ENCODE data around the gene FAM47C. TPM values are rescaled to one million over a fixed set of nuclear protein-coding genes. Genes with fewer than 3 reads are reported as not detected.
A peak's percentile ranks its signal among the peaks of the same experiment; 100 is the strongest.
"Not testable (repeated sequence)": the region's sequence is repeated elsewhere in the genome, so short reads cannot be mapped to it uniquely, and the experiment has no call there.

The FAM47C gene
- total RNA-seq (2021; ENCODE audit: unreplicated experiment) (not detected), Bru-seq, nascent RNA (not detected), BruChase-seq, experiment 1, labeled RNA remaining after a 6-hour chase (not detected), BruChase-seq, experiment 2, labeled RNA remaining after a 2-hour chase (not detected)
- polyA plus RNA-seq (2012), result not detected in 2 replicates
- long read RNA-seq, result 0 reads

DNA sequence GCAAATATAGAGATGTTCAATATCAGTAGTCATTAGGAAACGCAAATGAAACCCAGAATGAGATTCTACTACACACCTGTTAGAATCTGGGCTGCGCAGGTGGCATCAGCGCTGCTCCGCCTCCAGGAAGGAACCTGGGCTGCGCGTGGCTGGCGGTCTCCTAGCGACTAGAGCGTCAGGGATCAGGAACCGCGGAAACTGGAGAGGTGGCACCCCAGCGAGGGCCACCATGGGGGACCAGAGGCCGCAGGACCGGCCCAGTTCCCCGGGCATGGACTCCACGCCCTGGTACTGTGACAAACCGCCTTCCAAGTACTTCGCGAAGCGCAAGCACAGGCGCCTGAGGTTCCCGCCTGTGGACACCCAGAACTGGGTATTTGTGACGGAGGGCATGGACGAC is at the start of gene FAM47C:
Gene FAM47C (plus strand): TSS at position 185 of the 400 bp plus-strand sequence. CDS start 45 bp downstream, at position 230.
- RAD21 ChIA-PET (ENCODE audit: low non-redundant PET in 1 of 2, low total read pairs in 2 of 2, uncharacterized antibody in 2 of 2, unreplicated experiment in 2 of 2); CTCF ChIA-PET; BruUV-seq (replicated peaks): not testable (repeated sequence)

DNA sequence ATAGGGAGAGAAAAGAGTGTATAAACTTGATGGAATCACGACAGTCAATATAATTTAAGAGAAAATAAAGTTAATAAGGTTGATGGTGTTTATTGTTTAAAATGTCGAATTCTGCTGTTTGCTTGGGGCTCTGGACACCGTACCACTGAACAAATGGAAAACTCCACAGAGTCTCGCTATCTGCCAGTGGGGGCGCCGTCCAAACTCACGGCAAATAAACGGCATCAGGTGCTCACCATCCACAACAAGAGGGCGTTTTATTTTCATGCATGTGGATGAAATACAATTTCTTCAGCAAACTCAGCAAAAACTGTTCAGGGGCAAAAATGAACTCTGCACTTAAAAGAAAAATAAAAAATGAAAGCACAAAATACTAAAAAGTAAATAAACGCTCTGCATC is 46.6 kb upstream of the FAM47C start:
- peak; percentile 15 for DNase-seq (ENCODE audit: low read depth, low spot score)
- H3K4me2 ChIP-seq (ENCODE audit: low read length), result no peak overlapping the region
- POLR2A ChIA-PET, result no interaction called here
- intact Hi-C loops (cut with micrococcal nuclease), result no loop called here
- no peaks in the 10 kb centered on the region for H3K79me2 ChIP-seq (ENCODE audit: insufficient read depth, low read length)
- H3K9ac ChIP-seq (ENCODE audit: low read length), result no peak overlapping the region
- CTCF ChIA-PET, result no interaction called here
- no peak overlapping the region for H3K27ac ChIP-seq (ENCODE audit: low read depth, low read length)
- no peaks in the 10 kb centered on the region for H3K9me3 ChIP-seq (ENCODE audit: control insufficient read depth in 1 of 2, insufficient read depth in 1 of 2, low read depth in 1 of 2, low read length in 2 of 2)
- H3K4me1 ChIP-seq (ENCODE audit: control insufficient read depth in 1 of 2, insufficient read depth in 2 of 2, low read length in 2 of 2), result no peaks in the 10 kb centered on the region
- TF ChIP-seq TCF7L2 (IDR thresholded peaks at IDR 0.05; ENCODE audit: borderline replicate concordance, extremely low read depth, insufficient read depth, insufficient read length) (no peak), POLR2A (IDR thresholded peaks at IDR 0.05; ENCODE audit: borderline replicate concordance, extremely low read depth, insufficient read depth, insufficient read length) (no peak), JUND (IDR thresholded peaks at IDR 0.05) (no peak), EZH2 (IDR thresholded peaks at IDR 0.05) (no peak)
- TF ChIP-seq, protein P1, sequence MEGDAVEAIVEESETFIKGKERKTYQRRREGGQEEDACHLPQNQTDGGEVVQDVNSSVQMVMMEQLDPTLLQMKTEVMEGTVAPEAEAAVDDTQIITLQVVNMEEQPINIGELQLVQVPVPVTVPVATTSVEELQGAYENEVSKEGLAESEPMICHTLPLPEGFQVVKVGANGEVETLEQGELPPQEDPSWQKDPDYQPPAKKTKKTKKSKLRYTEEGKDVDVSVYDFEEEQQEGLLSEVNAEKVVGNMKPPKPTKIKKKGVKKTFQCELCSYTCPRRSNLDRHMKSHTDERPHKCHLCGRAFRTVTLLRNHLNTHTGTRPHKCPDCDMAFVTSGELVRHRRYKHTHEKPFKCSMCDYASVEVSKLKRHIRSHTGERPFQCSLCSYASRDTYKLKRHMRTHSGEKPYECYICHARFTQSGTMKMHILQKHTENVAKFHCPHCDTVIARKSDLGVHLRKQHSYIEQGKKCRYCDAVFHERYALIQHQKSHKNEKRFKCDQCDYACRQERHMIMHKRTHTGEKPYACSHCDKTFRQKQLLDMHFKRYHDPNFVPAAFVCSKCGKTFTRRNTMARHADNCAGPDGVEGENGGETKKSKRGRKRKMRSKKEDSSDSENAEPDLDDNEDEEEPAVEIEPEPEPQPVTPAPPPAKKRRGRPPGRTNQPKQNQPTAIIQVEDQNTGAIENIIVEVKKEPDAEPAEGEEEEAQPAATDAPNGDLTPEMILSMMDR (IDR thresholded peaks at IDR 0.05 in 2 of 3, conservative IDR thresholded peaks at IDR 0.05 in 1 of 3; ENCODE audit: borderline replicate concordance in 1 of 3, insufficient read depth in 1 of 3, low read depth in 2 of 3, low read length in 2 of 3), result peak; percentile 35 to 40 (median 38); a peak in 4 of 6 replicates
- TF ChIP-seq, protein P2, sequence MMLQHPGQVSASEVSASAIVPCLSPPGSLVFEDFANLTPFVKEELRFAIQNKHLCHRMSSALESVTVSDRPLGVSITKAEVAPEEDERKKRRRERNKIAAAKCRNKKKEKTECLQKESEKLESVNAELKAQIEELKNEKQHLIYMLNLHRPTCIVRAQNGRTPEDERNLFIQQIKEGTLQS (IDR thresholded peaks at IDR 0.05), result no peak
- ATAC-seq, result peak; percentile 87
- H3K9me2 ChIP-seq (ENCODE audit: insufficient read depth), result no peaks in the 10 kb centered on the region
- H3K36me3 ChIP-seq (ENCODE audit: control insufficient read depth in 1 of 2, insufficient read depth in 2 of 2, low read length in 2 of 2), result no peaks in the 10 kb centered on the region
- H3K4me3 ChIP-seq (replicated peaks in 1 of 2; ENCODE audit: low read depth in 1 of 2, low read length in 2 of 2), result no peak overlapping the region
- no peaks in the 10 kb centered on the region for H3K27me3 ChIP-seq (ENCODE audit: insufficient read depth, low read length)
- no TSS peak for BruUV-seq (replicated peaks)
- H4K20me1 ChIP-seq (ENCODE audit: insufficient read depth), result no peaks in the 10 kb centered on the region
- RAD21 ChIA-PET (ENCODE audit: low non-redundant PET in 1 of 2, low total read pairs in 2 of 2, uncharacterized antibody in 2 of 2, unreplicated experiment in 2 of 2), result no interaction called here
- no peak overlapping the region for H2AFZ ChIP-seq (ENCODE audit: low read depth, low read length, poor library complexity, severe bottlenecking)

More for the DNA sequence above, at the start of gene FAM47C:
- H2AFZ ChIP-seq (ENCODE audit: low read depth, low read length, poor library complexity, severe bottlenecking); H3K9me3 ChIP-seq (ENCODE audit: control insufficient read depth in 1 of 2, insufficient read depth in 1 of 2, low read depth in 1 of 2, low read length in 2 of 2); H4K20me1 ChIP-seq (ENCODE audit: insufficient read depth); DNase-seq (ENCODE audit: low read depth, low spot score); H3K4me1 ChIP-seq (ENCODE audit: control insufficient read depth in 1 of 2, insufficient read depth in 2 of 2, low read length in 2 of 2); H3K4me2 ChIP-seq (ENCODE audit: low read length); ATAC-seq; H3K79me2 ChIP-seq (ENCODE audit: insufficient read depth, low read length); H3K4me3 ChIP-seq (replicated peaks in 1 of 2; ENCODE audit: low read depth in 1 of 2, low read length in 2 of 2); intact Hi-C loops (cut with micrococcal nuclease); H3K36me3 ChIP-seq (ENCODE audit: control insufficient read depth in 1 of 2, insufficient read depth in 2 of 2, low read length in 2 of 2); H3K9me2 ChIP-seq (ENCODE audit: insufficient read depth); H3K27ac ChIP-seq (ENCODE audit: low read depth, low read length); H3K9ac ChIP-seq (ENCODE audit: low read length); POLR2A ChIA-PET; H3K27me3 ChIP-seq (ENCODE audit: insufficient read depth, low read length): not testable (repeated sequence)
